DMS53 treated with DMSO at 0.1 percent for 48 hours (cell line): ENCODE measurements around the gene THUMPD3.

ENCODE experiments used
- DNase-seq: peaks from one replicate; lab custom pipeline; 2025; ENCODE audit not compliant: unreplicated experiment; lab: John Stamatoyannopoulos, UW

THUMPD3 gene

GRCh38 chr3:9415485-9416138 is 52.8 kb downstream of the THUMPD3 start:
- no peak for DNase-seq

DNA sequence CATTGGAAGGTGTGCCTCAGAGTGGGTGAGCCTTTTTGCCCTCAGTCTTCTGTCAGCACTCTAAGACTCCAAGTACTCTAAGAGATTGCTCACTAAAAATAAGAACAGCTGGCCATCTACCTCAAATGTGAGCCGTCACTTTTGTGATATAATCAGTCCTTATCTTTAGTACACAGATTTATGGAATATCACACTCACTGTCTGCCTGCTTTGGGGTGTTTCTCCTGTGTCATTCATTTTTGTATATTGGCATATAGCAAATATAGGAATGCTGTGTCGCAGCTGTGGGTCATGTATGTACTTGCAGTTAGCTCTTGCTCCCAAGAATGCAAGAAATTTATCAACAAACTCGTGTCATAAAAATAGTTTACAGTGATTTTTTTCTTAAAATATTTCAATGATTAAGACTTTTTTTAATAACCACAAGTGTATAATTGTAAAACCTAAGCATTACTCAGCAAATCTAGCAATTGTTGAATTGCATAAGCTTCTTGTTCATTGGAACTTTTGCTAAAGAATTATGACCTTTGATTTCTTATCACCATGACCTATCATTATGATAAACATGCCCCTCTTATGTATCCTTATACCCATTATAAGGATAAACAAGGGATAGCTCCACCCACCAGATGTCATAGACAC is 53.4 kb downstream of the THUMPD3 start:
- DNase-seq, result no peak

DNA sequence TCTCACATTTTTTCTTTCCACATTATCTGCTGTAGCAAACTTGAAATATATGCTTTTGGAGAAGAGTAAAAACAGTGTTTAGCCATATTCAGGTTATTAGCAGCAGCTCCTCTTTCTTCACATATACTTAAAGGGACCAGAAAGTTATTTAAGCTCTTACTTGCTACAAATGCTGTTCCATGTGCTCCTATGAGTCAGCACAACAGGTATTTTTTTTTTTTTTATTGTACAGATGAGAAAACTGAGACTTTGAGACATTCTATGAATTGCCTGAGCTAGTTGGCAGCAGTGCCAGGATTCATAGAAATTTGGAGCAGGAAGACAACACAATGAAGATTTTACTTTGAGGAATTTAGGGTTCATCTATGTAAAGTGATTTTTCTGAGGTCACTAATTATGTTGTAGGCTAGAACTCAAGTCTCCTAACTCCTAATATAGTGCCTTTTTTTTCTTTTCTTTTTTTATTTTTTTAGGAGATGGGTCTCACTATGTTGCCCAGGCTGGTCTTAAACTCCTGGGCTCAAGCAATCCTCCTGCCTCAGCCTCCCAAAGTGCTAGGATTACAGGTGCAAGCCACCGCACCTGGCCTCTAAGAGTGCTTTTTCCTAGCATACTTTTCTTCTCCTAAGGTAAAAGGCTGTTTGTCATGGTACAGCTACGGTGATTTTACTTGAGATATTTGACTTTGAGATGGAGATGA is 58.1 kb downstream of the THUMPD3 start:
- no peak for DNase-seq

- peak; percentile 79 for DNase-seq
These were observed 60.0 kb downstream of the THUMPD3 start for GRCh38 chr3:9422712-9423424.

DNA sequence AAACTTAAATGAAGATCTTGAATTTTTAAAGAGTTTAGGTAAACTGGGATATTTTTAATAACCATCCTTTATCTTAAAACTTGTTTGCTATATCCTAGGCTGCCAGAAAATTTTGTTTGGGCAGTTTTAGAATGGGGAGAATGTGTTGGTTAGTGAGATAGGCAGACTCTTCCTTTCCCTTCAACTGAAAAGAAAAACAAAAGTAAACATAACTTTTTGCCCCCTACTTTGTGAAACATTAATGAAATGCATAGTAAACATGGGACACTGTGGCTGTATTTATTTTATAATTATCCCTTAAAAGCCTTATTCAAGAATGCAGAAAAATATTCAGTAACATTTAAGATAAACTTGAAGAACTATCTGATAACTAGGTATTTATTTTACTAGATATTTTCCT is 65.6 kb downstream of the THUMPD3 start:
- no peak for DNase-seq

GRCh38 chr3:9430733-9431132 is 67.9 kb downstream of the THUMPD3 start:
- DNase-seq, result no peak

DNA sequence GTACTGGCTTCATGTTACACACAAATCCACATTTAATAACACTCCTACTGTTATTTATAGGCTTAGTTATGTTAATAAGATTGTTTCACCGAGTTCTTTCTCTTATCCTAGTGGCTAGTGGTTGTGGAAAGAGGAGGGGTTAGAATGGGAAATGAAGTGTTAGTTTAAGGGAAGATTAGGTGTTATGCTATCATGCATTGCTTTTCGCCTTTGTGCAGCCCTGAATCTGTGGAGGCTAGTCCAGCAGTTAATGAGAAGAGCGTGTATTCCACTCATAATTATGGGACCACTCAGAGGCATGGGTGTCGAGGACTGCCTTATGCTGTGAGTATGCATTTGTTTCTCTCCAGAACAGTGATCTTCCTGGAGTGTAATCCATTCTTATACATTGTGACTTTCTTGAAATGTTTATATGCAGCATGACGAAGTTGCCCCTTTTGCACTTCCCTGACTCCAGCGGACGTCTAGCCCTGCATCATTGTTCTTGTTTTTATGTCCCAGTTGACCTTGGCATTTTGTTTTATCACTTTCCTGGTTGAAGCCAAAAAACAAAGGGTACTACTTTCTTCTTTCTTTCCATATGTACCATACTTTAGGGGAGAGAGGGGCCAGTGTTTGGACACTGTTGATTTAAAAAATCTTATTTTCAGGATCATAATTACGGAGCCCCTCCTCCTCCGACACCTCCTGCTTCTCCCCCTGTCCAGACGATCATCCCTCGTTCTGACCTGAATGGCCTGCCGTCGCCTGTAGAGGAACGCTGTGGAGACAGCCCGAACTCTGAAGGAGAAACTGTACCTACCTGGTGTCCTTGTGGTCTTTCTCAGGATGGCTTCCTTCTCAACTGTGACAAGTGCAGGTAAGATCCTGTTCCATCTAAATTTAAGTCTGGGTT is 71.0 kb downstream of the THUMPD3 start:
- DNase-seq, result no peak

- no peak for DNase-seq
These were observed 72.5 kb downstream of the THUMPD3 start for GRCh38 chr3:9435316-9435715.
